Measurements from ENCODE around the gene LMNA.
"Not testable (repeated sequence)": the region's sequence is repeated elsewhere in the genome, so short reads cannot be mapped to it uniquely, and the experiment has no call there.

The LMNA gene

GRCh38 chr1:156180471-156180870 is 66.0 kb downstream of the LMNA start:
- Histone ChIP-seq H3K4me3 (ENCODE audit: low read depth, low read length) (no peak overlapping the region), H3K4me1 (no peaks in the 10 kb centered on the region)
- no peak for TF ChIP-seq CTCF (IDR thresholded peaks at IDR 0.05; ENCODE audit: low read depth, low read length)

GRCh38 chr1:156181391-156181924 is 66.9 kb downstream of the LMNA start:
- H3K9me3 ChIP-seq; H3K27me3 ChIP-seq; H3K4me1 ChIP-seq; H3K4me3 ChIP-seq (ENCODE audit: low read depth, low read length); H3K36me3 ChIP-seq; DNase-seq: not testable (repeated sequence)

More at GRCh38 chr1:156180471-156180870, 66.0 kb downstream of the LMNA start:
- Histone ChIP-seq H3K36me3 (no peaks in the 10 kb centered on the region), H3K27me3 (no peaks in the 10 kb centered on the region), H3K9me3 (no peaks in the 10 kb centered on the region)
- DNase-seq = no peak

- not testable (repeated sequence) for DNase-seq; H3K4me3 ChIP-seq (ENCODE audit: low read depth, low read length); H3K36me3 ChIP-seq; H3K9me3 ChIP-seq; H3K27me3 ChIP-seq; H3K4me1 ChIP-seq
These were observed 67.7 kb downstream of the LMNA start for GRCh38 chr1:156182010-156182779.

- not testable (repeated sequence) for H3K4me1 ChIP-seq; DNase-seq; H3K27me3 ChIP-seq; H3K9me3 ChIP-seq; H3K36me3 ChIP-seq; H3K4me3 ChIP-seq (ENCODE audit: low read depth, low read length)
These were observed 72.1 kb downstream of the LMNA start for GRCh38 chr1:156186347-156187177.

Measured in BE2C (cell line).